Measurements from ENCODE around the gene TIMM21.

TIMM21 gene

DNA sequence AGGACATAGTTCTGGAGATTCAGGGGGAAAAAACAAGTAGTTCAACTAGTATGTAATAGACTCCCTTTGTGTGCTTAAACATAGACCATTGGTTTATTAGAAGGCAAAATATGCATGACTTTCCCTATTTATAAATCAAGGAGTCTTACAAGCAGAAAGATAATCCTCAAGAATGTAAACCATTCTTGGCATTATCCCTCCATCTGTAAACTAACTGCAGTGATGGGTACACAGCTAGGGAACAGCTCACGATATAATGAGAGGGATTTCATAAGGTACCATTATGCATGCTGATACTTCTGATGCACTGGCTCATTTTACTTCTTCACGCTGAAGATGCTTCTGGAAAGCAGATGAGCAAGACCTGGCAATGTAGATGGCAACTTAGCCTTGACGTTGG lies 1.6 kb upstream of the TIMM21 start:
- FAIRE-seq, result no peak
- no peak for DNase-seq (ENCODE audit: insufficient read length, low spot score)

GRCh38 chr18:74147491-74147778 lies 888 bp upstream of the TIMM21 start:
- DNase-seq (ENCODE audit: insufficient read length, low spot score), result no peak
- FAIRE-seq, result no peak

DNA sequence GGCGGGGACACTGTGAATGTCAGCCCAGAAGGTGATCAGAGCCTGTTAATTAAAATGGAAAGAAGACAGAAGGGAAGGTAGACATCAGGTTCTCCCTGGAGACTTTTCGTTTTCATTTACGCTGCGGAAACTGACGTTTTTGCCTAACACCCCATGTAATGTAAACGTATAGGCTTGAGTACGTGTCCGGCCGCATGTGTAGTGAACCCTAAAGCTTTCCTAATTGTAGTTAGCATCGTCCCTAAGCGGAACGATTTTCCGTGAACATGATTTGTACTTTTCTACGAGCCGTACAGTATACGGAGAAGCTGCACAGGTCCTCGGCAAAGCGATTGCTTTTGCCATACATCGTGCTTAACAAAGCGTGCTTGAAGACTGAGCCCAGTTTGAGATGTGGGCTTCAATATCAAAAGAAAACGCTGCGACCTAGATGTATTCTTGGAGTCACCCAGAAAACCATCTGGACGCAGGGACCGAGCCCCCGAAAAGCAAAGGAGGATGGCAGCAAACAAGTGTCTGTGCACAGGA lies 284 bp downstream of the TIMM21 start:
- FAIRE-seq, result no peak
- DNase-seq (ENCODE audit: insufficient read length, low spot score), result no peak

DNA sequence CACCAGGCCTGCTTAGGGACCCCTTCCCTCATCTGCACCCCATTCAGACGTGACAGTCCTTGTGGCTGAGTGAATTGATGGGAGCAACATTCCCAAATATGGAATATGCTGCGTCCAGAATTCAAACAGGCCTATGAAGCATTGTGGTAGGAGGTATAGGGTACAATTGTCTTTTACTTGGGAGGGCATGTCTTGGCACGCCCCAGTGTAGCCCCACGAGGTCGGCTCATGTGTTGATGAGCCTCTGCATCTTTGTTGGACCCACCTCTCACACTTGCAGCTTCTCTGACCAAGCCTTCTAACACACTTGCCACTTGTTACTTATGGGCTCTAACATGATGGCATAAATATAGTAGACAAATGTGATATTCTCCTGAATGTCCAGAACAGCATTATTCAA lies 1.6 kb downstream of the TIMM21 start:
- DNase-seq (ENCODE audit: insufficient read length, low spot score), result no peak
- FAIRE-seq, result no peak

DNA sequence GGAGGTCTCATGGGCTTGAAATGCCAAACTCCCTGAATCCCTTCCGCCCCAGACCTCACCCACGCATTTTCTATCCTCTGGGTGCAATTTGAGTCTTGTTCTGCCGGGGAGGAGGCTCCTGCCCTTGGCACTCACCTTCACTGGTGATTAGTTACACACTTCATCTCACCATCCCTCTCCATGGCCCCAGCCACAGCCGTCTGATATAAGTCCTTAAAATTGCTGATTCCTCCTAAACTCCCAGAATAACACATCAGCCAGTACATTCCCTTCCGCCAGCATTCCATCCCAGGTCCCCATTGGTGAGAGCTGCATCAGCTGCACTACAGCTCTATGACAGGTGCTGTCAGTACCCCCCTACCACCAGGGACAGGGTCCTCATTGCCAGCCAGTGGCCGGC lies 3.9 kb downstream of the TIMM21 start:
- DNase-seq (ENCODE audit: insufficient read length, low spot score) (no peak), FAIRE-seq (no peak)

- FAIRE-seq (no peak), DNase-seq (ENCODE audit: insufficient read length, low spot score) (no peak)
Observed at GRCh38 chr18:74152857-74153256, 4.5 kb downstream of the TIMM21 start.

DNA sequence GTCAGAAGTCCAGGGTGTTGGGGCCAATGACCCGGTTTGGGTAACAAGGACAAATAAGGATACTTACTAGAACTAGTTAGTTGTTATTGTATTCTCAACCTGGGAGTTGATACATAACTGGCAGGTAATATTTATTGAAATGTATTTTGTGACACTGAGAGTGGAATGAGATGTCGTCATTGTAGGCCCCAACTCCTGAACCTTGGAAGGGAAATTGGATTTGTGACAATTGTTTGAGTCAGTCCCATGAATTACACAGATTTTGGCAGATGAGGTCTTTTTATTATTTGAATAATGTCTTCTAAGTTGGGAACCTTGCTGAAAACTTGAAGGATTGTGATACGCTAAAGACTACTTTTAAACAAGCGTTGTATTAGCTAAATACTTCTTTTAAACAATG lies 5.1 kb downstream of the TIMM21 start:
- FAIRE-seq, result no peak
- DNase-seq (ENCODE audit: insufficient read length, low spot score), result no peak

GRCh38 chr18:74153793-74154192 lies 5.5 kb downstream of the TIMM21 start:
- FAIRE-seq, result no peak
- DNase-seq (ENCODE audit: insufficient read length, low spot score), result no peak

DNA sequence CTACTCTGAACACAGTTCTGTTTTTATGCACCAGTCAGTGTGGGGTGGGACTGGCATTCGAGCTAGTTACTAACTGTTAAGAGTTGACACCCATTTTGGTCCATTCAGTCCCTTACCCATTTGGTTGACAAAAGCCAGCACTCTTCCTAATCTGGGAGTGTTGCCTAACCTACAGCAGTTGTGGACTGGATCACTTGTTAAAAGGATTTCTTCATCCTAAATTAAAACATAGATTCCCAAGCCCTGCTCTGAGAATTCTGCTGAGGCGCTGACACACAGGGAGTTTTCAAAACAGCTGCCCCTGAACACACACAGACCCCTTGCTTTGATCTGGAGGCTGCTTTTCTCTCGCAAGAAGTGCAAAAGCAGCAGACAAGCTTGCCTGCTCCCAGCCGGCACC lies 6.4 kb downstream of the TIMM21 start:
- FAIRE-seq (no peak), DNase-seq (ENCODE audit: insufficient read length, low spot score) (no peak)

DNA sequence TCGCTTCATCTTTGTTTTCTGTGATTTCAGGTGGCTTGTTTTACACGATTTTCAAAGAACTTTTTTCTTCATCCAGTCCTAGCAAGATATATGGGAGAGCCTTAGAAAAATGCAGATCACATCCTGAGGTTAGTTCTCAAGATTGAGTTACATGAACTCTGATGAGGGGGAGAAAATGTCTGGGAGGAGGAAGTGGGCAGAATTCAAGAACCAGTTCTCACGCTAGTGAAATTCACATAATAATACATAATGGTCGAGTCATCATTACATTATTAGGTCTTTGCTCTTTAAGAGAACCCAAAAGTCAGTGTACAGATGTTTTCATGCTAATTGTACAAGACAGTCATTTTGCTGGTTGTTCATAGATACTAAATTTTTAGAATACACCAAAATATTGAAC lies 7.0 kb downstream of the TIMM21 start:
- no peak for DNase-seq (ENCODE audit: insufficient read length, low spot score)
- FAIRE-seq, result no peak

DNA sequence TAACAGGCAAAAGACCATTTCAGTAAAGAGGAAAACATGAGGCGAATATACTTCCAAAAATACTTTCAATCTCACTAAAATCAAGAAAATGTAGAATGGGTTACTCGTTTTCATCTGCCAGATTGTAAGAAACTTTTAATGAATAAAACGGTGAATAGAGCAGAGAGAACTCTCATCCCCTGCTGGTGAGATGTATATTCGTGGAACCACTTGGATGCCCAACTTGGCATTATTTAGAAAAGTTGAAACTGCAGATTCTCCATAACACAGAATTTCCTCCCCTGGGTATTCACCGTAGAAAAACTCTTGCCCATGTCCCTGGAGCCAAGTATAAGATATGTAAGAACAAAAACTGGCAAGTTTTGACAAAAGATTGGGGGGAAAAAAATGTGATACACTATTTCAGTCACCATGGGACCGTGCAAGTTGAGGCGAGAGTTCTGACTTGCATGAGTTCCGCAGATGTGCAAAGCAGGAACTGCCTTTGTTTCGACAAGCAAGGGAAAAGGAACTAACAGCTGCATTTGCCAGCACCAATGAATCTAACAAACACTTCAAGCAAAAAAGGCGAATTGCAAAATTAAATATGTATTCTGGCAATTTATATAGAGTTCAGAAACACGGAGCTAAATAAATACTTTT lies 14.8 kb downstream of the TIMM21 start:
- FAIRE-seq, result peak; percentile 67
- no peak for DNase-seq (ENCODE audit: insufficient read length, low spot score)

GRCh38 chr18:74166386-74166785 lies 18.1 kb downstream of the TIMM21 start:
- DNase-seq (ENCODE audit: insufficient read length, low spot score) (no peak), FAIRE-seq (no peak)

- DNase-seq (ENCODE audit: insufficient read length, low spot score) (peak; percentile 30), FAIRE-seq (peak; percentile 28)
Observed at GRCh38 chr18:74171910-74172606, 23.7 kb downstream of the TIMM21 start.

DNA sequence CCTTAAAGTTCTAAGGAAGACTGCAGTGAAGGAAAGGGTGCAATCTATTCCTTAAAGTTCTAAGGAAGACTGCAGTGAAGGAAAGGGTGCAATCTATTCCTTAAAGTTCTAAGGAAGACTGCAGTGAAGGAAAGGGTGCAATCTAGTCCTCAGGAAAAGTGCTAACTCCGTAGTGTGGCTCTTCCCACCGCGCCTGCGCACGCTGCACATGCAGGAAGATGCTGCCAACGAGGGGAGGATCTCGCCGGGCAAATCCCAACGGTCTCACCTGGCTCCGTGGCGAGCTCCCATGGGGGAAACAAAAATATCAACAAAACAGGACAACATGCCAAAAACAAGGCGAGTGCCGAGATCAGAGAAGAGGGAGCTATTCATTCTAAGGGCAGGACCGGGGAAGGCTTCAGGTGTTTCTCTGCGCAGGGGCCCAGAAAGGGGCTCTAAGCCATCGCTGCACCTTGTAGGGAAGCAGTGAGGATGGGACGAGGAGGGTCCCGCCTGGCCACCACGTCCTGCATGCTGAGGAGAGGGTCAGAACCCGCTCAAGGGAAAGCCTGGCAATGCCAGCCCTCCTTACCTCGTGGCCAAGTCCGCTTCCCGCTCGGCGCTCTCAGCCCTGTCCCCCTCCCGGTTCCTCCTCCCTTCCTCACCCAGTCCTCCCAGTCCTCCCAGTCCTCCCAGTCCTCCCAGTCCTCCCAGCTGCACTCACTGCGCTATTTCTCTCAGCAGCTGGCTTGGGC lies 24.5 kb downstream of the TIMM21 start:
- DNase-seq (ENCODE audit: insufficient read length, low spot score), result no peak
- FAIRE-seq, result no peak

- FAIRE-seq (no peak), DNase-seq (ENCODE audit: insufficient read length, low spot score) (no peak)
Observed at GRCh38 chr18:74173434-74173750, 25.1 kb downstream of the TIMM21 start.

GRCh38 chr18:74175658-74176057 lies 27.3 kb downstream of the TIMM21 start:
- FAIRE-seq, result no peak
- DNase-seq (ENCODE audit: insufficient read length, low spot score), result no peak

GRCh38 chr18:74178884-74179283 lies 30.6 kb downstream of the TIMM21 start:
- DNase-seq (ENCODE audit: insufficient read length, low spot score), result no peak

GRCh38 chr18:74179623-74180199 lies 31.4 kb downstream of the TIMM21 start:
- FAIRE-seq, result no peak
- DNase-seq (ENCODE audit: insufficient read length, low spot score), result no peak

More at GRCh38 chr18:74178884-74179283, 30.6 kb downstream of the TIMM21 start:
- FAIRE-seq, result no peak

GRCh38 chr18:74182335-74182734 lies 34.0 kb downstream of the TIMM21 start:
- DNase-seq (ENCODE audit: insufficient read length, low spot score), result no peak
- no peak for FAIRE-seq

DNA sequence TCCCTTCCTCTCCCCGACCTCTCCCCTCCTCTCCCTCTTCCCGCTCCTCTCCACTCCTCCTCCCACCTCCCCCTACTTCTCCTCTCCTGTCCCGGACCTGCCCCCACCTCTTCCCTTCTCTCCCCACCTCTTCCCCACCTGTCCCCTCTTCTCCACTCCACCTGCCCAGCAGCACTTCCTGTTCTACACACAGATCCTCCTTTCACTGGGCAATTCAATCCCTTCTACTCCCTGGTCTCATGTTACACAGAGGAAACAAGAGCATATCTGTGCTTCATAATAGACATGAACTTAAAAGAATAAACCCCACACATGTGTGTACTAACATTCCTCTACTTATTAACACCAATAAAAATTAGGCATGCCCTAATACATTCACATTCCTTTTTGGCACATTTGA lies 34.8 kb downstream of the TIMM21 start:
- no peak for DNase-seq (ENCODE audit: insufficient read length, low spot score)
- no peak for FAIRE-seq

GRCh38 chr18:74184875-74185274 lies 36.6 kb downstream of the TIMM21 start:
- no peak for FAIRE-seq

DNA sequence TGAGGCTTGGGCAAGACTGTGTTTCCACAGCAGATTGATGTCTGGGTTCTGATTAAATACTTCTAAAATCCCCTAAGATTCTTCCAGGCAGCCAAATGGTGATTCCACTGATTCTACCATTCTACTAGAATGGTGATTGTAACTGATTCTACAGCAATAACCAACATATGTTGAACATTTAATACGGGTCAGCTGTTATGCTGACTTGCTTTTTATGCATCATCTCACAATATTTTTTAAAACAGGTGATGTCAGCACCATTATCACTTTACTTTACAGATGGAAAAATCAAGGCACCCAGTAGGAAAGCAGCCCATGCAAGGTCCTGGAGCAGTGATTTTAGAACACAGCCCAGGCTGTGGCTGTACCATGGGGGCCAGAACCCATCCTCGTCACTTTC lies 37.5 kb downstream of the TIMM21 start:
- DNase-seq (ENCODE audit: insufficient read length, low spot score) (no peak), FAIRE-seq (no peak)

More at GRCh38 chr18:74184875-74185274, 36.6 kb downstream of the TIMM21 start:
- DNase-seq (ENCODE audit: insufficient read length, low spot score), result no peak

All from GM19239 (cell line).